ENCODE results near the gene AKAP1. TPM values are rescaled to one million over a fixed set of nuclear protein-coding genes. Genes with fewer than 3 reads are reported as not detected.

The AKAP1 gene
- polyA plus RNA-seq, 1 donor from 2014 or later, result 38.7 TPM

DNA sequence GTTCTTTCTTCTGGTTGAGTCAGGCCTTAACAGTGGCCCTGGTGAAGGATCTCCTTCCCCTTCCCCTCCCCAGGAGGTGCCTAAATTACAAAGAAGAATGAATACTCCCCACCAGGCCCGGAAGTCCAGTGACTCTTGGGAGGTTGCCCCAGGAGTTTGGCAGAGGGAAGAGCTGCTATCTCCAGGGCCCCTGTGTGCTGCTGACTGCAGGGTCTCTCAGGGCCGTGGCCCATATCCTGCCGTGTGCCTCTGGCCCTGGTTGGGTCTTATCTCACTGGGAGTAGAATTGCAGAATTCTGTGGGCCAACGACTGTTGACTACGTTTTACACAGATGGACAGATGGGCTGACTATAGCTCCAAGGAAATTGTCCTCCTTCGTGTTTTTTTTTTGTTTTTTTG lies 28.0 kb downstream of the AKAP1 start:
- Histone ChIP-seq H3K27ac (ENCODE audit: low read length) (no peak overlapping the region), H3K4me2 (ENCODE audit: low read length) (no peak overlapping the region), H3F3A (ENCODE audit: insufficient read depth, low read length, poor library complexity, severe bottlenecking) (no peaks in the 10 kb centered on the region), H2AFZ (ENCODE audit: low read depth, low read length) (no peak overlapping the region), H3K79me2 (replicated peaks; ENCODE audit: insufficient read depth, low read length) (no peaks in the 10 kb centered on the region), H3K36me3 (ENCODE audit: insufficient read depth, low read length) (peaks cover 6% of the 10 kb centered on the region), H3K9me3 (ENCODE audit: low read length) (no peaks in the 10 kb centered on the region), H3K4me3 (ENCODE audit: low read length) (no peak overlapping the region), H4K20me1 (ENCODE audit: insufficient read depth) (no peaks in the 10 kb centered on the region), H3K9me2 (ENCODE audit: insufficient read depth, low read length) (no peaks in the 10 kb centered on the region), H3K27me3 (ENCODE audit: insufficient read depth, low read depth, low read length) (no peaks in the 10 kb centered on the region), H3K9ac (ENCODE audit: low read length) (no peak overlapping the region)
- TF ChIP-seq MXI1 (conservative IDR thresholded peaks at IDR 0.05; ENCODE audit: poor library complexity, severe bottlenecking) (no peak), EP300 (conservative IDR thresholded peaks at IDR 0.05; ENCODE audit: poor library complexity, severe bottlenecking) (no peak), SMC3 (conservative IDR thresholded peaks at IDR 0.05; ENCODE audit: poor library complexity) (no peak), TAF1 (IDR thresholded peaks at IDR 0.05; ENCODE audit: low read depth) (no peak), RAD21 (conservative IDR thresholded peaks at IDR 0.05) (no peak), POLR2AphosphoS5 (IDR thresholded peaks at IDR 0.05) (no peak), EZH2 (IDR thresholded peaks at IDR 0.05; ENCODE audit: borderline replicate concordance, insufficient read depth, low read length, poor library complexity, severe bottlenecking) (no peak)
- TF ChIP-seq, protein P1, sequence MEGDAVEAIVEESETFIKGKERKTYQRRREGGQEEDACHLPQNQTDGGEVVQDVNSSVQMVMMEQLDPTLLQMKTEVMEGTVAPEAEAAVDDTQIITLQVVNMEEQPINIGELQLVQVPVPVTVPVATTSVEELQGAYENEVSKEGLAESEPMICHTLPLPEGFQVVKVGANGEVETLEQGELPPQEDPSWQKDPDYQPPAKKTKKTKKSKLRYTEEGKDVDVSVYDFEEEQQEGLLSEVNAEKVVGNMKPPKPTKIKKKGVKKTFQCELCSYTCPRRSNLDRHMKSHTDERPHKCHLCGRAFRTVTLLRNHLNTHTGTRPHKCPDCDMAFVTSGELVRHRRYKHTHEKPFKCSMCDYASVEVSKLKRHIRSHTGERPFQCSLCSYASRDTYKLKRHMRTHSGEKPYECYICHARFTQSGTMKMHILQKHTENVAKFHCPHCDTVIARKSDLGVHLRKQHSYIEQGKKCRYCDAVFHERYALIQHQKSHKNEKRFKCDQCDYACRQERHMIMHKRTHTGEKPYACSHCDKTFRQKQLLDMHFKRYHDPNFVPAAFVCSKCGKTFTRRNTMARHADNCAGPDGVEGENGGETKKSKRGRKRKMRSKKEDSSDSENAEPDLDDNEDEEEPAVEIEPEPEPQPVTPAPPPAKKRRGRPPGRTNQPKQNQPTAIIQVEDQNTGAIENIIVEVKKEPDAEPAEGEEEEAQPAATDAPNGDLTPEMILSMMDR (IDR thresholded peaks at IDR 0.05; ENCODE audit: poor library complexity, severe bottlenecking), result no peak
- TF ChIP-seq, protein P2, sequence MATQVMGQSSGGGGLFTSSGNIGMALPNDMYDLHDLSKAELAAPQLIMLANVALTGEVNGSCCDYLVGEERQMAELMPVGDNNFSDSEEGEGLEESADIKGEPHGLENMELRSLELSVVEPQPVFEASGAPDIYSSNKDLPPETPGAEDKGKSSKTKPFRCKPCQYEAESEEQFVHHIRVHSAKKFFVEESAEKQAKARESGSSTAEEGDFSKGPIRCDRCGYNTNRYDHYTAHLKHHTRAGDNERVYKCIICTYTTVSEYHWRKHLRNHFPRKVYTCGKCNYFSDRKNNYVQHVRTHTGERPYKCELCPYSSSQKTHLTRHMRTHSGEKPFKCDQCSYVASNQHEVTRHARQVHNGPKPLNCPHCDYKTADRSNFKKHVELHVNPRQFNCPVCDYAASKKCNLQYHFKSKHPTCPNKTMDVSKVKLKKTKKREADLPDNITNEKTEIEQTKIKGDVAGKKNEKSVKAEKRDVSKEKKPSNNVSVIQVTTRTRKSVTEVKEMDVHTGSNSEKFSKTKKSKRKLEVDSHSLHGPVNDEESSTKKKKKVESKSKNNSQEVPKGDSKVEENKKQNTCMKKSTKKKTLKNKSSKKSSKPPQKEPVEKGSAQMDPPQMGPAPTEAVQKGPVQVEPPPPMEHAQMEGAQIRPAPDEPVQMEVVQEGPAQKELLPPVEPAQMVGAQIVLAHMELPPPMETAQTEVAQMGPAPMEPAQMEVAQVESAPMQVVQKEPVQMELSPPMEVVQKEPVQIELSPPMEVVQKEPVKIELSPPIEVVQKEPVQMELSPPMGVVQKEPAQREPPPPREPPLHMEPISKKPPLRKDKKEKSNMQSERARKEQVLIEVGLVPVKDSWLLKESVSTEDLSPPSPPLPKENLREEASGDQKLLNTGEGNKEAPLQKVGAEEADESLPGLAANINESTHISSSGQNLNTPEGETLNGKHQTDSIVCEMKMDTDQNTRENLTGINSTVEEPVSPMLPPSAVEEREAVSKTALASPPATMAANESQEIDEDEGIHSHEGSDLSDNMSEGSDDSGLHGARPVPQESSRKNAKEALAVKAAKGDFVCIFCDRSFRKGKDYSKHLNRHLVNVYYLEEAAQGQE (IDR thresholded peaks at IDR 0.05; ENCODE audit: borderline replicate concordance), result no peak

DNA sequence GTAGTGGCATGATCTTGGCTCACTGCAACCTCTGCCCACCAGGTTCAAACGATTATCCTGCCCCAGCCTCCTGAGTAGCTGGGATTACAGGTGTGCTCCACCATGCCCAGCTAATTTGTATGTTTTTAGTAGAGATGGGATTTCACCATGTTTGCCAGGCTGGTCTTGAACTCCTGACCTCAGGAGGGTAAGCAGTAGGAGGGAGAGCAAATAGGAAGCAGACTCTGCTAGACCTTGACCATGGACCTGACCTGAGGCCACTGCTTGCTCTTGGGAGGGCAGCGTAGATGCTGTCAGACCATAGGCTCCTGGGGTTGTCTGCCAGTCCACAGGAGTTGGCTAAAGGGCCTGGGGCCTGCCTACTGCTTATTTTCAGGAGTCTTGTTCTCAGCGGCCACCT lies 28.6 kb downstream of the AKAP1 start:
- H3K27me3 ChIP-seq (ENCODE audit: insufficient read depth, low read depth, low read length), result no peaks in the 10 kb centered on the region

More for the DNA sequence above, 28.6 kb downstream of the AKAP1 start:
- Histone ChIP-seq H3F3A (ENCODE audit: insufficient read depth, low read length, poor library complexity, severe bottlenecking) (no peaks in the 10 kb centered on the region), H3K9me2 (ENCODE audit: insufficient read depth, low read length) (no peaks in the 10 kb centered on the region), H2AFZ (ENCODE audit: low read depth, low read length) (no peak overlapping the region), H3K4me3 (ENCODE audit: low read length) (no peak overlapping the region), H3K79me2 (replicated peaks; ENCODE audit: insufficient read depth, low read length) (no peaks in the 10 kb centered on the region), H3K36me3 (ENCODE audit: insufficient read depth, low read length) (peaks cover 6% of the 10 kb centered on the region), H3K9ac (ENCODE audit: low read length) (no peak overlapping the region), H4K20me1 (ENCODE audit: insufficient read depth) (no peaks in the 10 kb centered on the region), H3K4me2 (ENCODE audit: low read length) (no peak overlapping the region), H3K27ac (ENCODE audit: low read length) (no peak overlapping the region), H3K9me3 (ENCODE audit: low read length) (no peaks in the 10 kb centered on the region)
- TF ChIP-seq, protein P1 (IDR thresholded peaks at IDR 0.05; ENCODE audit: poor library complexity, severe bottlenecking), result no peak
- no peak for TF ChIP-seq POLR2AphosphoS5 (IDR thresholded peaks at IDR 0.05)
- no peak for TF ChIP-seq SMC3 (conservative IDR thresholded peaks at IDR 0.05; ENCODE audit: poor library complexity)
